Thyroid gland (tissue), 4 donors: Measurements from ENCODE around the gene FAIM2.

Source experiments
- POLR2A ChIP-seq, 2 donors: fragments of 450-650 bp; IDR thresholded peaks; one replicate each; pipeline ENCODE4 v1.6.1; 2017; ENCODE audit warnings: antibody characterized with exemption in 2 of 2, mild to moderate bottlenecking in 2 of 2, moderate library complexity in 1 of 2
- TF ChIP-seq, protein P1 (sequence below), 6 experiments: fragments of 200-600 bp in 3 of 6; fragments of 450-650 bp in 3 of 6; sonication (generic) in 3 of 6; IDR thresholded peaks; one replicate each; pipeline ENCODE4 v1.5.1; 2016 to 2019; ENCODE audit warnings: antibody characterized with exemption in 6 of 6, mild to moderate bottlenecking in 2 of 6, inconsistent platforms in 1 of 6, moderate library complexity in 1 of 6

DNA sequence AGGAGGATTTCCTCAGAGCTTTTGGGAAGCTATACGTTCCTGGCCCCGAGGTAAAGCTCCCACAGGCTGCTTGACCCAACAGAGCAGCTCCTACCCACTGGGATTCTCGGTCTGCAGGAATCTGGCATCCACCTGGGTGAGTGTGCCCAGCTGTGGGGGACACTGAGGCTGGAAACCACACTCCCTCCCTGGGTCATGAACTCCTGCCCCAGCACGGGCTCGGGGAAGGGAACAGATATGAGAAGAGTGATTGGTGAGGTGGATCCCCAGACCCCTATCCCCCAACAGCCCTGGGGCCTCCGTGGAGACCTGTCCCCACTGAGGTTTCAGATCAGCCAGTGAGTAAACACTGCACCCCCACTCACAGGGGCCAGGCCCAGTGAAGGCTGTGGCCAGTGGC, 3.3 kb downstream of the FAIM2 start:
- TF ChIP-seq, protein P1, sequence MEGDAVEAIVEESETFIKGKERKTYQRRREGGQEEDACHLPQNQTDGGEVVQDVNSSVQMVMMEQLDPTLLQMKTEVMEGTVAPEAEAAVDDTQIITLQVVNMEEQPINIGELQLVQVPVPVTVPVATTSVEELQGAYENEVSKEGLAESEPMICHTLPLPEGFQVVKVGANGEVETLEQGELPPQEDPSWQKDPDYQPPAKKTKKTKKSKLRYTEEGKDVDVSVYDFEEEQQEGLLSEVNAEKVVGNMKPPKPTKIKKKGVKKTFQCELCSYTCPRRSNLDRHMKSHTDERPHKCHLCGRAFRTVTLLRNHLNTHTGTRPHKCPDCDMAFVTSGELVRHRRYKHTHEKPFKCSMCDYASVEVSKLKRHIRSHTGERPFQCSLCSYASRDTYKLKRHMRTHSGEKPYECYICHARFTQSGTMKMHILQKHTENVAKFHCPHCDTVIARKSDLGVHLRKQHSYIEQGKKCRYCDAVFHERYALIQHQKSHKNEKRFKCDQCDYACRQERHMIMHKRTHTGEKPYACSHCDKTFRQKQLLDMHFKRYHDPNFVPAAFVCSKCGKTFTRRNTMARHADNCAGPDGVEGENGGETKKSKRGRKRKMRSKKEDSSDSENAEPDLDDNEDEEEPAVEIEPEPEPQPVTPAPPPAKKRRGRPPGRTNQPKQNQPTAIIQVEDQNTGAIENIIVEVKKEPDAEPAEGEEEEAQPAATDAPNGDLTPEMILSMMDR (IDR thresholded peaks at IDR 0.05) = no peak
- no peak for TF ChIP-seq POLR2A (IDR thresholded peaks at IDR 0.05)
